Thoracic aorta (tissue), 2 donors: ENCODE results near the gene TEKT2. TPM values are rescaled to one million over a fixed set of nuclear protein-coding genes. Genes with fewer than 3 reads are reported as not detected.
A peak's percentile ranks its signal among the peaks of the same experiment; 100 is the strongest.

Experiments used
- ATAC-seq: fragments of 150-250 bp; one replicate; pipeline ENCODE4 v1.8.0; 2017; ENCODE audit warnings: low read depth; ENCODE audit not compliant: insufficient number of reproducible peaks, low FRiP score
- DNase-seq: peaks from one replicate; pipeline ENCODE4 v3.0.0-alpha.2; 2020; ENCODE audit warnings: low spot score
- H3K27ac ChIP-seq, 2 donors: fragments of 200-600 bp; sonication (generic); 1 replicate in 1 of 2; 2 replicates in 1 of 2; pipeline ENCODE4 v1.5.1; 2016; ENCODE audit warnings: mild to moderate bottlenecking in 2 of 2, moderate library complexity in 2 of 2
- H3K27me3 ChIP-seq: fragments of 200-600 bp; sonication (generic); replicated peaks from 2 replicates; pipeline ENCODE4 v1.6.0; 2016; ENCODE audit warnings: mild to moderate bottlenecking; ENCODE audit not compliant: insufficient read depth
- H3K36me3 ChIP-seq: fragments of 200-600 bp; sonication (generic); one replicate; pipeline ENCODE4 v1.5.1; 2016
- H3K4me1 ChIP-seq, 2 donors: fragments of 200-600 bp; sonication (generic); 1 replicate in 1 of 2; 2 replicates in 1 of 2; pipeline versions ENCODE4 v1.5.1 to v1.6.0; 2016; ENCODE audit warnings: low read depth in 2 of 2, mild to moderate bottlenecking in 1 of 2; ENCODE audit not compliant: control insufficient read depth in 1 of 2
- H3K4me3 ChIP-seq: fragments of 200-600 bp; sonication (generic); 2 replicates; pipeline ENCODE4 v1.5.1; 2016; ENCODE audit warnings: mild to moderate bottlenecking
- H3K9me3 ChIP-seq: fragments of 200-600 bp; sonication (generic); 2 replicates; pipeline ENCODE4 v1.5.1; 2016
- CTCF ChIP-seq: fragments of 200-600 bp; sonication (generic); IDR thresholded peaks from one replicate; pipeline ENCODE4 v1.5.1; 2019; ENCODE audit warnings: antibody characterized with exemption
- total RNA-seq, 2 donors: library from RNA; depleted of rRNA; stranded (reverse); fragments of >200 nt; gene quantifications; one replicate each; pipeline versions ENCODE4 v1.1.0 to v1.2.3, GENCODE V29; 2016

Gene TEKT2
- total RNA-seq, 2 donors from 2014 or later: not detected

DNA sequence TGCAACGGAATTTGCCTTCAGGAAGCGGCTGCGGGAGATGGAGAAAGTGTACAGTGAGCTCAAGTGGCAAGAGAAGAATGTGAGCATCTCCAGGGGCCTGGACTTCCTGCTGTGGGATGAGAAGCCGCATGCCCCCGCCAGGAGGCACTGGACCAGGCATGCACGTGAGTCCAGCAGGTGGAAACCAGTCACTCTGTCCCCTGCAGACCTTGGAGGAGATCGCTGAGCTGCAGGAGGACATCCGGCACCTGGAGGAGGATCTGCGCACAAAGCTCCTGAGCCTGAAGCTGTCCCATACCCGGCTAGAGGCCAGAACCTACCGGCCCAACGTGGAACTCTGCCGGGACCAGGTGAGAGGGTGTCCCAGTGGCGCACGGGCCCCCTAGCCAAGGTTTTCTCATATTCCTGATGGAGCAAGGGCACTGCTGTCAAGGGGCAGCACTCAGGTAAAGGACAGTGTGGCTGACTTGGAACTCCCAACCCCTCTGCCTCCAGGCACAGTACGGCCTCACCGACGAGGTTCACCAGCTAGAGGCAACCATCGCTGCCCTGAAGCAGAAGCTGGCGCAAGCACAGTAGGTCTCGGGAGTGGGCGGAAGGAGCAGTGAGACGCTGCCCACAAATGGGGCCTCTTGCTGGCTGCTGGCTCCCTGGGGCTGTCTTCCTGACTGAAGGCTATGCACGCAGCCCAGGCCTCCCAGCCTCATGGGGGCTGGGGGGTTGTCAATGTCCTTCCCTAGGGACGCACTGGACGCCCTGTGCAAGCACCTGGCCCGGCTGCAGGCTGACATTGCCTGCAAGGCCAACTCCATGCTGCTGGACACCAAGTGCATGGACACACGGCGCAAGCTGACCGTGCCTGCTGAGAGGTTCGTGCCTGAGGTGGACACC, 3.6 kb downstream of the TEKT2 start:
- no peak overlapping the region for H3K27ac ChIP-seq
- TF ChIP-seq CTCF: no peak
- peaks cover 10% of the 10 kb centered on the region for H3K36me3 ChIP-seq
- no peaks in the 10 kb centered on the region for H3K9me3 ChIP-seq
- H3K4me3 ChIP-seq: no peak overlapping the region
- peaks cover 14 to 46% of the 10 kb centered on the region in 2 donors for H3K4me1 ChIP-seq
- ATAC-seq: no peak
- DNase-seq: no peak
- H3K27me3 ChIP-seq: peaks cover 4% of the 10 kb centered on the region

DNA sequence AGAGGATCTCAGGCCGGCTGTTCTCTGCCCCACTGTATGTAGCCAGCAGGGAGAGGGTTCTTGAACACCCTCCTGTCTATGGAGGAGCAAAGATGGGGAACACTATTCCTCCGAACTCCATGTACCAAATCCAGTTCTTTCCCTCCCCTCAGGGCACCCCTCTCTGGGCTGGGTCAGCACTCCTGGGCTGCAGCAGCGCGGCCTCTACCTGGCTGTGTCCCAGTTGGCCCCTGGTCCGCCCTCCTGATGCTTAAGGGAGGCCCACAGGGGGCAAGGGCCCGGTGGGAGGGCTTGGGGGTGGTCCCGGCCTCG, 4.3 kb downstream of the TEKT2 start:
- no peaks in the 10 kb centered on the region for H3K9me3 ChIP-seq
- DNase-seq (no peak), ATAC-seq (no peak)

GRCh38 chr1:36088577-36089392, 4.9 kb downstream of the TEKT2 start, which contains the start of gene ADPRS:
Gene ADPRS, plus strand, starts transcription at chr1:36088892. Its CDS starts 13 bp downstream, at chr1:36088905.
- H3K27me3 ChIP-seq: peaks cover 4% of the 10 kb centered on the region
- peaks cover 13 to 44% of the 10 kb centered on the region in 2 donors for H3K4me1 ChIP-seq
- TF ChIP-seq CTCF: peak; percentile 99
- H3K27ac ChIP-seq: peak within 1 kb of the TSS; percentile 80 to 85
- ATAC-seq: peak; percentile 74
- DNase-seq: peak; percentile 44
- peak within 1 kb of the TSS; percentile 97 for H3K4me3 ChIP-seq
- H3K36me3 ChIP-seq: peaks cover 23% of the 10 kb centered on the region
- H3K9me3 ChIP-seq: no peaks in the 10 kb centered on the region

More for the DNA sequence above, 4.3 kb downstream of the TEKT2 start:
- no peak for TF ChIP-seq CTCF
- H3K27me3 ChIP-seq: peaks cover 4% of the 10 kb centered on the region
- peak overlapping the region; percentile 97 for H3K4me3 ChIP-seq
- peaks cover 17% of the 10 kb centered on the region for H3K36me3 ChIP-seq
- H3K27ac ChIP-seq: peak overlapping the region; percentile 80 to 85
- peaks cover 14 to 46% of the 10 kb centered on the region in 2 donors for H3K4me1 ChIP-seq

- Histone ChIP-seq H3K27ac (peak overlapping the region; percentile 80 to 85), H3K4me1 (peaks cover 6 to 36% of the 10 kb centered on the region in 2 donors), H3K9me3 (no peaks in the 10 kb centered on the region), H3K36me3 (peaks cover 30% of the 10 kb centered on the region), H3K4me3 (peak overlapping the region; percentile 97), H3K27me3 (no peaks in the 10 kb centered on the region)
- DNase-seq (no peak), ATAC-seq (peak; percentile 0)
- no peak for TF ChIP-seq CTCF
These were observed 5.7 kb downstream of the TEKT2 start for GRCh38 chr1:36089393-36090121.
